Esophagus muscularis mucosa (tissue), 4 donors: ENCODE data around the gene CD180.

ENCODE experiments used
- CTCF ChIP-seq, 3 experiments: fragments of 200-600 bp in 2 of 3; fragments of 450-650 bp in 1 of 3; sonication (generic) in 2 of 3; IDR thresholded peaks; one replicate each; pipeline ENCODE4 v1.5.1; 2017 to 2019; ENCODE audit warnings: antibody characterized with exemption in 3 of 3, mild to moderate bottlenecking in 2 of 3, moderate library complexity in 1 of 3
- EP300 ChIP-seq: sonication (generic); formaldehyde crosslinking; IDR thresholded peaks from one replicate; pipeline ENCODE4 v1.6.1; 2017; ENCODE audit warnings: antibody characterized with exemption
- POLR2AphosphoS5 ChIP-seq, 2 donors: sonication (generic); formaldehyde crosslinking; IDR thresholded peaks; one replicate each; pipeline ENCODE4 v1.6.1; 2017; ENCODE audit warnings: antibody characterized with exemption in 2 of 2

- no peak for TF ChIP-seq CTCF (IDR thresholded peaks at IDR 0.05)
- TF ChIP-seq EP300 = no peak
- TF ChIP-seq POLR2AphosphoS5 (IDR thresholded peaks at IDR 0.05) = no peak
These were observed 5.4 kb upstream of the CD180 start for GRCh38 chr5:67201897-67202549.
